GM19240 (cell line): ENCODE results near the gene NOP56.
"Not testable (repeated sequence)": the region's sequence is repeated elsewhere in the genome, so short reads cannot be mapped to it uniquely, and the experiment has no call there.

Experiments
- DNase-seq: peaks from one replicate; pipeline ENCODE4 v3.0.0; 2011; ENCODE audit warnings: low spot score; ENCODE audit not compliant: insufficient read length

The NOP56 gene

GRCh38 chr20:2682040-2682439 lies 29.6 kb downstream of the NOP56 start:
- not testable (repeated sequence) for DNase-seq

GRCh38 chr20:2684817-2685216 lies 32.4 kb downstream of the NOP56 start:
- not testable (repeated sequence) for DNase-seq

GRCh38 chr20:2687514-2687913 lies 35.1 kb downstream of the NOP56 start:
- DNase-seq: no peak

DNA sequence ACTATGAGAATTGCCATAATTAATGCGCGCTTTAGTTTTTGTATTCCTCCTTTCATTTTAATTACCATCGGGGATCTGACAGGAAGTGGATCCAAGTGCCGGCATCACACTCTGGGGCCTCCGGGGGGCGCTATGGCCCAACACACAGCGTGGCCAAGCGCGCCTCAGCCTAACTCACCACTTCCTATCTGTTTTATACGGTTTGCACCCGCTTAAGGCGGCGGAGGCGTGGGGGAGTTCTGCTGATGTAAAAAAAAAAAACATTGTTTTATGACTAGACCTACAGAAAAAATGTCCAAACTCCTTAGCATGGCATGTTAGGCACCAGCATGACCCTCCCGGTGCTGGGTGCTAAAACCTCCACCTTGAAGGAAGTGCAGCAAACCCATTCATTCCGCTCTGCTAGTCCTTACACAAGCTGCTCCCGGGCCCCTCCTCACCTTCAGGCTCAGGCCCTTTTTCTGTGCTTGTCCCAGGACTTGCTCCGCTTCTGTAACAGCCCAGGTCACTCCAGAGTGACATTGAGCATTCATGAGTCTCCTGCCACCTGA lies 35.7 kb downstream of the NOP56 start:
- no peak for DNase-seq

- no peak for DNase-seq
These were observed 37.8 kb downstream of the NOP56 start for GRCh38 chr20:2690213-2690612.

GRCh38 chr20:2690718-2691117 lies 38.3 kb downstream of the NOP56 start:
- no peak for DNase-seq

- no peak for DNase-seq
These were observed 38.7 kb downstream of the NOP56 start for GRCh38 chr20:2691127-2691526.

- no peak for DNase-seq
These were observed 39.2 kb downstream of the NOP56 start for GRCh38 chr20:2691663-2692035.

GRCh38 chr20:2692036-2692885 lies 39.8 kb downstream of the NOP56 start, which contains the start of gene EBF4:
Gene EBF4, plus strand, starts transcription at chr20:2692780. Its CDS starts 866 bp downstream, at chr20:2693646.
- no peak for DNase-seq

GRCh38 chr20:2692886-2693285 lies 40.5 kb downstream of the NOP56 start:
- no peak for DNase-seq

- no peak for DNase-seq
These were observed 41.0 kb downstream of the NOP56 start for GRCh38 chr20:2693286-2694007.

GRCh38 chr20:2694008-2694471 lies 41.6 kb downstream of the NOP56 start:
- no peak for DNase-seq

DNA sequence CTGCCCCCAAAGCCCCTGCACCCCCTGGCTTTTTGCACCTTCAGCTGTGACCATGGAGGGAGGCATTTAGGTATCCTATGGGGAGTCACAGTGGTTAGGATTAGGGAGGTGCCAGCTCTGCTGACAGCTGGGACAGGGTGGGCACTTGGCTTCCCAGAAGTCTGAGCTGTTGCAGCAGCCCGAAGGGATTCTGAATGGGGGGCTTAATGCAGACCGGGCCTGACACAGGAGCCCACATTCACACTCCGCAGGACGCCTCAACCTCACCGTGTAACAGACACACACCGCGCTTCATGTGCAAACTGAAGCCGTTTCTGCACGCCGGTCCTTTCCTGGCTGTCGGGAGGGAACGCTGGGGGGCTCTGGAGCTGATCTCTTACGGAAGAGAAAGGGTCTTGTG lies 42.1 kb downstream of the NOP56 start:
- DNase-seq: no peak

DNA sequence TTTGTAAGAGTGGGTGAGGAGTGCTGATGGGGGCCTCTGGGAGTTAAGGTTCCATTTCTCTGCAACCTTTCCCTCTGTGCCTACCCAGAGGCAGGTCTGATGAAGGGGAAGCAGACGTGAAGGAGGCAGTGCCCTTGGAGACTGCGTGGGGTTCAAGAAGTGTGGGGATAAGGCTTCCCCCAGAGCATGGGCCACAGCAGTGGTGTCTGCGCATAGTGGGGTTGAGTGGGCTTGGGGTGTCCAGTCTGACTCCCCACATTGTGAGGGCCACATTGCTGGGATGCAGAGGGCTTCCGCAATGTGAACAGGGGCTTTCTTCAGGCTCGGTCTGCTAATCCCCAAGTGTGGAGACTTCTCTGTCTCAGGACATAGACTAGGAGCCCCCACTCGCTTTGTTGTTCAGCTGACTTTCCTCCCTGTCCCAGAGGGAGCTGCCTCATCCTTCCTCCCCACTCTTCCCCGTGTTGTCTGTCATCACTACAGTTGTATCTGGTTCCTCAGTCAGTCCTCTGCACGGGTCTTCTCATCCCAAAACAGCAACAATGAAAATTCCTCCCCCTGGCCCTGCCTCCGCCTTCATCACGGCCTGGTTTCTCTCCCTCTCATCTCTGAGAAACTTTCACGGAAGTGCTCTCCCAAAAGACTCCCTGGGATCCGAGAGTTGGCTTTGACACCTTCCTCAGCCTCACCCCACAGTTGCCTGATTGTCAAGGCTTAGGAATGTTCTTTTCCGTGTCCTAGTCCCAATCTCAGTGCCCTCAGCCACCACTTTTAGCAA lies 43.0 kb downstream of the NOP56 start:
- DNase-seq: no peak

DNA sequence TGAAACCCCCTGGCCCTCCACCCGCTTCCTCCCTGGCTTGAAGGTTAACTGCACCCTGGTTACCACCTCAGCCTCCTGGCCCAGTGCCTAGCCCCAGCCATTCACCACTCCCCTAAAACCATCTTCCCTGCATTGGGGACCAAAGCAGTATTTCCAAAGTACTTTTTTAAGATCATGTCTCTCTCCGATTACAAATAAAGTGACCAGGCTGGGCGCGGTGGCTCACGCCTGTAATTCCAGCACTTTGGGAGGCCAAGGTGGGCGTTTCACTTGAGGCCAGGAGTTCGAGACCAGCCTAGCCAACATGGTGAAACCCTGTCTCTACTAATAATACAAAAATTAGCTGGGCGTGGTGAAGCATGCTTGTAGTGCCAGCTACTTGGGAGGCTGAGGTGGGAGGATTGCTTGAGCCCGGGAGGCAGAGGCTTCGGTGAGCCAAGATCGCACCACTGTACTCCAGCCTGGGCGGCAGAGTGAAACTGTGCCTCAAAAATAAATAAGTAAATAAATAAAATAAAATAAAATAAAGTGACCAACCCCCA lies 43.6 kb downstream of the NOP56 start:
- DNase-seq: not testable (repeated sequence)

GRCh38 chr20:2696646-2697045 lies 44.2 kb downstream of the NOP56 start:
- no peak for DNase-seq

DNA sequence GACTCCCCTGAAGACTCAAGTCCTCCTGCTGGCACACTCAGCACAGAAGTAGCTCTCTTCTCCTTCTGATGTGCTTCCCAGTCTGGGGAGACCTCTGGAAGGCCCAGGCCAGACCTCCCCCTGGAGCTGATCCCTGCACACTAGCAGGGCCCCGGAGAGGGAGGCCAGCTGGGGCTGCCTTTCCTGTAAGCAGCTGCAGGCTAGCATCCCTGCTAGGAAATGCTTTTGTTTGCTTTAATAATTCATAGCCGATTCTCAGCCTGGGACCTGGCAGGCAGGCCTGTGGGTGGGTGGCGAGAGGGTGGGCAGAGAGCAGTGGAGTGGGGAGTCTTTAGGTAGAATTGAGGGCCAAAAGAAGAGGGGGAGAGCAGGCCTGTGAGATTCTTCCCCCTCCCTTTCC lies 45.3 kb downstream of the NOP56 start:
- DNase-seq: no peak

DNA sequence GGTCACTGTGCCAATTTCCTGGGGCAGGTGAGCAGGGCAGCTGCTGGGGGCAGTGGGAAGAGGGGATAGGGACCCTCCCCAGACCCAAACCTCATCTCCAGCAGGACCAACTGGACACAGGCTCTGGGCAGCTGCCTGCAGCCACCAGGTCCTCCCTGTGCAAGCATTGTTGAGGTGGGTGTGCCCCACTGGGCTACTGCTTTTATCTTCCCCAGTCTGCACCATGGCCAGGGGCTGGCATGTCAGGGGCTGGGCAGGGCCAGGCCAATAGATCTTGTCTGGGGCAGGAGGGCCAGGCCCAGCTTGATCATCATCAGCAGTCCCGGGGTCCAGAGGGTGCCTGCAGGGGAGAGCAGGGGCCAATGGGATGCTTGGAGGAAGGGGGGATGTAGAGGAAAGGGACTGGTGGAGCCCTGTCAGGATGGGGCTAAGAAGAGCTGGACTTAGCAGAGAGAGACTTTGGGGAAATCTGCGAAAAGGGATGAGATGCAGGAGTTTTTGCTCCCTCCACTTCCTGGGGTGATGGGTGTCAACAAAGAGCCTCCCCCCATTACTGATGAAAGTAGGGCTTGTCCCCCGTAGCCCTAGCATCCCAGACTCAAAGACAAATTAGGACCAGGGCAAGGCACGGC lies 45.9 kb downstream of the NOP56 start:
- no peak for DNase-seq

DNA sequence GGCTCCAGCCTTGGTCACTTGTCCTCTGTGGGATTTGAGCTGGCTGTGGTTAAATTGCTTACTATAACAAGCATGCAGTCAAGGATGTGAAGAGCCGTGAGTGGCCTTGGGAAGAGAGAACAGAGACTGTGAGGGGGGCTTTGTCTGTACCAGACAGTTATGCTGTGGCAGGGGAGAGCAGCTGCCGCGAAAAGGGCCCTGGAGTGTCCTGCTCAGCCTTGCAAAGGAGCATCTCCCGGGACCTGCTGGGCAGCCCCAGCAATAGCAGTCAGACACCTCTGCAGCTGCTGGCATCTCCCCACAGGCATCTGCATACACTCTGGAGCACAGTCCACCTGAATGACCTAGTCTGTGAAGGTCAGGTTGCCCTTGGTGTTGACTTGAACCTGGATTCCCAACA lies 46.5 kb downstream of the NOP56 start:
- DNase-seq: no peak

DNA sequence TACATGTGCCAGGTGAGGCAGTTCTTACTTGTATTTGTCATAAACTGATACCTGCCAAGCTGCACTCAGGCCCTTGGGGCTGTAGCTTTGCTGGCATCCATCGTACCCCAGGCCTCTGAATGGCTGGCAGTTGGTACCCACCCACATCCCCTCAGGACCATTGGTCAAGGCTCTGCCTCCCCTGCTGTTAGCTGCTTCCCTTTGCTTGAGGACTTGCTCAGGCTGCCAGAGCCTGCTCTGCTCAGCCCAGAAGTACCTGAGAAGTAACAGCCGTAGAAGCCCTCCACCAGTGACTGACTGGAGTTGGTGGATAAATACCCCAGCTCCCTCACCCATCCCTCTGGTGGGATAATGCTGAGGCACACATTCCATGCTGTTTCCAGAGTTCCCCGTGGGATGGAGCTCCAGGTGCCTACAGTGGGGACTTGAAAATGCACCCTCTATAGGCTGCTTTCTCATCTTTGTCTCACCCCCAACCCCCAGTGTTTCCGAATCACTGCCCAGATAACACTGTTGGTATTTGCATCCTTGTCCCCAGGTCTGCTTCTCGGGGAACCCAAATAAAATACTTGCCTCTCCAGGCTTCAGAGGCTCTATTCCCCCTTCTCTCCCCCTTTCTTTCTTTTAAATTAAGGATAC lies 47.5 kb downstream of the NOP56 start:
- no peak for DNase-seq
